ENCODE data around the gene ARHGAP26. TPM values are rescaled to one million over a fixed set of nuclear protein-coding genes. Genes with fewer than 3 reads are reported as not detected.

Gene ARHGAP26
- total and polyA plus RNA-seq, 2 experiments from 2014 or later: 9.5 to 16.8 TPM

DNA sequence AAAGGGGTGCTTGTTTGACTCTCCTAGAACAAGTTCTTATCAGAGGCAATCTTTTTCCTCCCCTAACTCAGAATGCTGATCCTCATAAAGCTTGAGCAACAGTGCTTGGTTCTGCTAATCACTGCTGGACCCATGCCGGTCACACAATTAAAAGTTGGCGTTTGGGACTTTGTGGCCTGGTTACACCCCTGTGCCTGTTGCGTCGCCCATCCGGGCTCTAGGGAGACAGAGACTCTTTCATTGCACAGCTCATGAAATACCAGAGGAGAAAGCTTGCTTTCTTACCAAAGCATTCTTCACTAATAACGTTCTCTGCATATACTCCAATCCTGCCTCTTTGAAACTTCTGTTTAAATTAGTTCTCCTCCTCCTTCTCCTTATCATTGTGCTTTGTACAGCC, 332.2 kb downstream of the ARHGAP26 start:
- Histone ChIP-seq H2AFZ (no peak overlapping the region), H3K4me3 (no peak overlapping the region), H3K4me1 (ENCODE audit: insufficient read depth) (no peaks in the 10 kb centered on the region), H3K36me3 (ENCODE audit: insufficient read depth) (no peaks in the 10 kb centered on the region), H3K4me2 (no peak overlapping the region), H3K27me3 (ENCODE audit: insufficient read depth) (no peaks in the 10 kb centered on the region), H3K9me2 (ENCODE audit: insufficient read depth) (no peaks in the 10 kb centered on the region), H3K27ac (ENCODE audit: low read depth) (no peak overlapping the region), H3F3A (replicated peaks; ENCODE audit: low read depth) (no peaks in the 10 kb centered on the region), H4K20me1 (replicated peaks; ENCODE audit: insufficient read depth) (no peaks in the 10 kb centered on the region), H3K79me2 (replicated peaks; ENCODE audit: insufficient read depth) (no peaks in the 10 kb centered on the region)
- Mint-ChIP-seq H3K4me3 (no peak overlapping the region), H3K9me3 (no peaks in the 10 kb centered on the region), H3K4me1 (peaks cover 5% of the 10 kb centered on the region; the same call in 1 of the 3 replicates), H3K27ac (no peak overlapping the region), H3K27me3 (ENCODE audit: insufficient read depth, low read depth, poor library complexity) (no peaks in the 10 kb centered on the region), H3K36me3 (ENCODE audit: low read depth) (peaks cover 3% of the 10 kb centered on the region; the same call in 1 of the 3 replicates)
- DNase-seq (ENCODE audit: low spot score): no peak
- ATAC-seq: no peak
- TF ChIP-seq, protein P1, sequence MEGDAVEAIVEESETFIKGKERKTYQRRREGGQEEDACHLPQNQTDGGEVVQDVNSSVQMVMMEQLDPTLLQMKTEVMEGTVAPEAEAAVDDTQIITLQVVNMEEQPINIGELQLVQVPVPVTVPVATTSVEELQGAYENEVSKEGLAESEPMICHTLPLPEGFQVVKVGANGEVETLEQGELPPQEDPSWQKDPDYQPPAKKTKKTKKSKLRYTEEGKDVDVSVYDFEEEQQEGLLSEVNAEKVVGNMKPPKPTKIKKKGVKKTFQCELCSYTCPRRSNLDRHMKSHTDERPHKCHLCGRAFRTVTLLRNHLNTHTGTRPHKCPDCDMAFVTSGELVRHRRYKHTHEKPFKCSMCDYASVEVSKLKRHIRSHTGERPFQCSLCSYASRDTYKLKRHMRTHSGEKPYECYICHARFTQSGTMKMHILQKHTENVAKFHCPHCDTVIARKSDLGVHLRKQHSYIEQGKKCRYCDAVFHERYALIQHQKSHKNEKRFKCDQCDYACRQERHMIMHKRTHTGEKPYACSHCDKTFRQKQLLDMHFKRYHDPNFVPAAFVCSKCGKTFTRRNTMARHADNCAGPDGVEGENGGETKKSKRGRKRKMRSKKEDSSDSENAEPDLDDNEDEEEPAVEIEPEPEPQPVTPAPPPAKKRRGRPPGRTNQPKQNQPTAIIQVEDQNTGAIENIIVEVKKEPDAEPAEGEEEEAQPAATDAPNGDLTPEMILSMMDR (conservative IDR thresholded peaks at IDR 0.05; ENCODE audit: low read depth in 2 of 2): no peak
- no peak for TF ChIP-seq EZH2phosphoT487 (IDR thresholded peaks at IDR 0.05; ENCODE audit: unreplicated experiment)
- TF ChIP-seq STAT1 (IDR thresholded peaks at IDR 0.05; ENCODE audit: unreplicated experiment): no peak
- no peak for TF ChIP-seq ZNF114 (CRISPR knock-in tag; IDR thresholded peaks at IDR 0.05)
- TF ChIP-seq, protein P2, sequence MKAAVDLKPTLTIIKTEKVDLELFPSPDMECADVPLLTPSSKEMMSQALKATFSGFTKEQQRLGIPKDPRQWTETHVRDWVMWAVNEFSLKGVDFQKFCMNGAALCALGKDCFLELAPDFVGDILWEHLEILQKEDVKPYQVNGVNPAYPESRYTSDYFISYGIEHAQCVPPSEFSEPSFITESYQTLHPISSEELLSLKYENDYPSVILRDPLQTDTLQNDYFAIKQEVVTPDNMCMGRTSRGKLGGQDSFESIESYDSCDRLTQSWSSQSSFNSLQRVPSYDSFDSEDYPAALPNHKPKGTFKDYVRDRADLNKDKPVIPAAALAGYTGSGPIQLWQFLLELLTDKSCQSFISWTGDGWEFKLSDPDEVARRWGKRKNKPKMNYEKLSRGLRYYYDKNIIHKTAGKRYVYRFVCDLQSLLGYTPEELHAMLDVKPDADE (IDR thresholded peaks at IDR 0.05): no peak
- no peak for TF ChIP-seq ZNF331 (CRISPR knock-in tag; IDR thresholded peaks at IDR 0.05; ENCODE audit: low read depth)
- no peak for TF ChIP-seq NANOG (IDR thresholded peaks at IDR 0.05; ENCODE audit: borderline replicate concordance)
- no peak for TF ChIP-seq JUNB (IDR thresholded peaks at IDR 0.05; ENCODE audit: unreplicated experiment)
- no peak for TF ChIP-seq EZH2 (IDR thresholded peaks at IDR 0.05; ENCODE audit: low read depth, unreplicated experiment)
- TF ChIP-seq, protein P3, sequence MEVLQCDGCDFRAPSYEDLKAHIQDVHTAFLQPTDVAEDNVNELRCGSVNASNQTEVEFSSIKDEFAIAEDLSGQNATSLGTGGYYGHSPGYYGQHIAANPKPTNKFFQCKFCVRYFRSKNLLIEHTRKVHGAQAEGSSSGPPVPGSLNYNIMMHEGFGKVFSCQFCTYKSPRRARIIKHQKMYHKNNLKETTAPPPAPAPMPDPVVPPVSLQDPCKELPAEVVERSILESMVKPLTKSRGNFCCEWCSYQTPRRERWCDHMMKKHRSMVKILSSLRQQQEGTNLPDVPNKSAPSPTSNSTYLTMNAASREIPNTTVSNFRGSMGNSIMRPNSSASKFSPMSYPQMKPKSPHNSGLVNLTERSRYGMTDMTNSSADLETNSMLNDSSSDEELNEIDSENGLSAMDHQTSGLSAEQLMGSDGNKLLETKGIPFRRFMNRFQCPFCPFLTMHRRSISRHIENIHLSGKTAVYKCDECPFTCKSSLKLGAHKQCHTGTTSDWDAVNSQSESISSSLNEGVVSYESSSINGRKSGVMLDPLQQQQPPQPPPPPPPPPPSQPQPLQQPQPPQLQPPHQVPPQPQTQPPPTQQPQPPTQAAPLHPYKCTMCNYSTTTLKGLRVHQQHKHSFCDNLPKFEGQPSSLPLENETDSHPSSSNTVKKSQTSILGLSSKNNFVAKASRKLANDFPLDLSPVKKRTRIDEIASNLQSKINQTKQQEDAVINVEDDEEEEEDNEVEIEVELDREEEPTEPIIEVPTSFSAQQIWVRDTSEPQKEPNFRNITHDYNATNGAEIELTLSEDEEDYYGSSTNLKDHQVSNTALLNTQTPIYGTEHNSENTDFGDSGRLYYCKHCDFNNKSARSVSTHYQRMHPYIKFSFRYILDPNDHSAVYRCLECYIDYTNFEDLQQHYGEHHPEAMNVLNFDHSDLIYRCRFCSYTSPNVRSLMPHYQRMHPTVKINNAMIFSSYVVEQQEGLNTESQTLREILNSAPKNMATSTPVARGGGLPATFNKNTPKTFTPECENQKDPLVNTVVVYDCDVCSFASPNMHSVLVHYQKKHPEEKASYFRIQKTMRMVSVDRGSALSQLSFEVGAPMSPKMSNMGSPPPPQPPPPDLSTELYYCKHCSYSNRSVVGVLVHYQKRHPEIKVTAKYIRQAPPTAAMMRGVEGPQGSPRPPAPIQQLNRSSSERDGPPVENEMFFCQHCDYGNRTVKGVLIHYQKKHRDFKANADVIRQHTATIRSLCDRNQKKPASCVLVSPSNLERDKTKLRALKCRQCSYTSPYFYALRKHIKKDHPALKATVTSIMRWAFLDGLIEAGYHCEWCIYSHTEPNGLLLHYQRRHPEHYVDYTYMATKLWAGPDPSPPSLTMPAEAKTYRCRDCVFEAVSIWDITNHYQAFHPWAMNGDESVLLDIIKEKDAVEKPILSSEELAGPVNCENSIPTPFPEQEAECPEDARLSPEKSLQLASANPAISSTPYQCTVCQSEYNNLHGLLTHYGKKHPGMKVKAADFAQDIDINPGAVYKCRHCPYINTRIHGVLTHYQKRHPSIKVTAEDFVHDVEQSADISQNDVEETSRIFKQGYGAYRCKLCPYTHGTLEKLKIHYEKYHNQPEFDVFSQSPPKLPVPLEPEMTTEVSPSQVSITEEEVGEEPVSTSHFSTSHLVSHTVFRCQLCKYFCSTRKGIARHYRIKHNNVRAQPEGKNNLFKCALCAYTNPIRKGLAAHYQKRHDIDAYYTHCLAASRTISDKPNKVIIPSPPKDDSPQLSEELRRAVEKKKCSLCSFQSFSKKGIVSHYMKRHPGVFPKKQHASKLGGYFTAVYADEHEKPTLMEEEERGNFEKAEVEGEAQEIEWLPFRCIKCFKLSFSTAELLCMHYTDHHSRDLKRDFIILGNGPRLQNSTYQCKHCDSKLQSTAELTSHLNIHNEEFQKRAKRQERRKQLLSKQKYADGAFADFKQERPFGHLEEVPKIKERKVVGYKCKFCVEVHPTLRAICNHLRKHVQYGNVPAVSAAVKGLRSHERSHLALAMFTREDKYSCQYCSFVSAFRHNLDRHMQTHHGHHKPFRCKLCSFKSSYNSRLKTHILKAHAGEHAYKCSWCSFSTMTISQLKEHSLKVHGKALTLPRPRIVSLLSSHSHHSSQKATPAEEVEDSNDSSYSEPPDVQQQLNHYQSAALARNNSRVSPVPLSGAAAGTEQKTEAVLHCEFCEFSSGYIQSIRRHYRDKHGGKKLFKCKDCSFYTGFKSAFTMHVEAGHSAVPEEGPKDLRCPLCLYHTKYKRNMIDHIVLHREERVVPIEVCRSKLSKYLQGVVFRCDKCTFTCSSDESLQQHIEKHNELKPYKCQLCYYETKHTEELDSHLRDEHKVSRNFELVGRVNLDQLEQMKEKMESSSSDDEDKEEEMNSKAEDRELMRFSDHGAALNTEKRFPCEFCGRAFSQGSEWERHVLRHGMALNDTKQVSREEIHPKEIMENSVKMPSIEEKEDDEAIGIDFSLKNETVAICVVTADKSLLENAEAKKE (CRISPR knock-in tag; IDR thresholded peaks at IDR 0.05): no peak
- TF ChIP-seq CREB1 (CRISPR knock-in tag; IDR thresholded peaks at IDR 0.05; ENCODE audit: low read depth): no peak
- TF ChIP-seq, protein P4, sequence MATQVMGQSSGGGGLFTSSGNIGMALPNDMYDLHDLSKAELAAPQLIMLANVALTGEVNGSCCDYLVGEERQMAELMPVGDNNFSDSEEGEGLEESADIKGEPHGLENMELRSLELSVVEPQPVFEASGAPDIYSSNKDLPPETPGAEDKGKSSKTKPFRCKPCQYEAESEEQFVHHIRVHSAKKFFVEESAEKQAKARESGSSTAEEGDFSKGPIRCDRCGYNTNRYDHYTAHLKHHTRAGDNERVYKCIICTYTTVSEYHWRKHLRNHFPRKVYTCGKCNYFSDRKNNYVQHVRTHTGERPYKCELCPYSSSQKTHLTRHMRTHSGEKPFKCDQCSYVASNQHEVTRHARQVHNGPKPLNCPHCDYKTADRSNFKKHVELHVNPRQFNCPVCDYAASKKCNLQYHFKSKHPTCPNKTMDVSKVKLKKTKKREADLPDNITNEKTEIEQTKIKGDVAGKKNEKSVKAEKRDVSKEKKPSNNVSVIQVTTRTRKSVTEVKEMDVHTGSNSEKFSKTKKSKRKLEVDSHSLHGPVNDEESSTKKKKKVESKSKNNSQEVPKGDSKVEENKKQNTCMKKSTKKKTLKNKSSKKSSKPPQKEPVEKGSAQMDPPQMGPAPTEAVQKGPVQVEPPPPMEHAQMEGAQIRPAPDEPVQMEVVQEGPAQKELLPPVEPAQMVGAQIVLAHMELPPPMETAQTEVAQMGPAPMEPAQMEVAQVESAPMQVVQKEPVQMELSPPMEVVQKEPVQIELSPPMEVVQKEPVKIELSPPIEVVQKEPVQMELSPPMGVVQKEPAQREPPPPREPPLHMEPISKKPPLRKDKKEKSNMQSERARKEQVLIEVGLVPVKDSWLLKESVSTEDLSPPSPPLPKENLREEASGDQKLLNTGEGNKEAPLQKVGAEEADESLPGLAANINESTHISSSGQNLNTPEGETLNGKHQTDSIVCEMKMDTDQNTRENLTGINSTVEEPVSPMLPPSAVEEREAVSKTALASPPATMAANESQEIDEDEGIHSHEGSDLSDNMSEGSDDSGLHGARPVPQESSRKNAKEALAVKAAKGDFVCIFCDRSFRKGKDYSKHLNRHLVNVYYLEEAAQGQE (IDR thresholded peaks at IDR 0.05; ENCODE audit: unreplicated experiment): no peak
- no peak for TF ChIP-seq POLR2AphosphoS5 (IDR thresholded peaks at IDR 0.05; ENCODE audit: low read depth)

Measured in GM23338 (cell line).